Hippocampal formation (tissue), 2 donors: ENCODE measurements around the gene UNC80.

ENCODE experiments used
- DNase-seq, 2 donors: peaks; one replicate each; lab custom pipeline; 2025; lab: John Stamatoyannopoulos, UW

The UNC80 gene

GRCh38 chr2:209908511-209908910 lies 136.9 kb downstream of the UNC80 start:
- DNase-seq = no peak

GRCh38 chr2:209911486-209911885 lies 139.9 kb downstream of the UNC80 start:
- no peak for DNase-seq

- no peak for DNase-seq
Observed at GRCh38 chr2:209913786-209914345, 142.2 kb downstream of the UNC80 start.

GRCh38 chr2:209917154-209917771 lies 145.6 kb downstream of the UNC80 start:
- DNase-seq = no peak

GRCh38 chr2:209918251-209918650 lies 146.6 kb downstream of the UNC80 start:
- no peak for DNase-seq

- DNase-seq = no peak
Observed at GRCh38 chr2:209922116-209922515, 150.5 kb downstream of the UNC80 start.

GRCh38 chr2:209929369-209929768 lies 157.7 kb downstream of the UNC80 start:
- DNase-seq = no peak

GRCh38 chr2:209933499-209934483 lies 162.2 kb downstream of the UNC80 start:
- DNase-seq = peak; percentile 27 to 95

GRCh38 chr2:209936106-209936666 lies 164.6 kb downstream of the UNC80 start:
- no peak for DNase-seq

GRCh38 chr2:209937893-209938292 lies 166.3 kb downstream of the UNC80 start:
- no peak for DNase-seq

- no peak for DNase-seq
Observed at GRCh38 chr2:209938906-209939305, 167.3 kb downstream of the UNC80 start.

- DNase-seq = no peak
Observed at GRCh38 chr2:209940936-209941335, 169.3 kb downstream of the UNC80 start.

- DNase-seq = no peak
Observed at GRCh38 chr2:209942426-209942825, 170.8 kb downstream of the UNC80 start.

GRCh38 chr2:209942936-209943605 lies 171.4 kb downstream of the UNC80 start:
- no peak for DNase-seq

GRCh38 chr2:209943776-209944175 lies 172.1 kb downstream of the UNC80 start:
- no peak for DNase-seq

GRCh38 chr2:209946539-209946938 lies 174.9 kb downstream of the UNC80 start:
- no peak for DNase-seq

GRCh38 chr2:209956271-209956670 lies 184.6 kb downstream of the UNC80 start:
- DNase-seq = no peak

GRCh38 chr2:209958016-209958415 lies 186.4 kb downstream of the UNC80 start:
- DNase-seq = no peak

- peak in 1 of 2 donors; percentile 4 for DNase-seq
Observed at GRCh38 chr2:209960045-209960444, 188.4 kb downstream of the UNC80 start.

- DNase-seq = peak; percentile 7 to 53
Observed at GRCh38 chr2:209960676-209961630, 189.3 kb downstream of the UNC80 start.

GRCh38 chr2:209965723-209966122 lies 194.1 kb downstream of the UNC80 start:
- no peak for DNase-seq
